Glomerular visceral epithelial cell (primary cell): ENCODE results near the gene SP2.
"Not testable (repeated sequence)": the region's sequence is repeated elsewhere in the genome, so short reads cannot be mapped to it uniquely, and the experiment has no call there.

Experiments used
- DNase-seq: peaks from one replicate; pipeline ENCODE4 v3.0.0-alpha.2; 2016; ENCODE audit errors: extremely low spot score

Gene SP2

DNA sequence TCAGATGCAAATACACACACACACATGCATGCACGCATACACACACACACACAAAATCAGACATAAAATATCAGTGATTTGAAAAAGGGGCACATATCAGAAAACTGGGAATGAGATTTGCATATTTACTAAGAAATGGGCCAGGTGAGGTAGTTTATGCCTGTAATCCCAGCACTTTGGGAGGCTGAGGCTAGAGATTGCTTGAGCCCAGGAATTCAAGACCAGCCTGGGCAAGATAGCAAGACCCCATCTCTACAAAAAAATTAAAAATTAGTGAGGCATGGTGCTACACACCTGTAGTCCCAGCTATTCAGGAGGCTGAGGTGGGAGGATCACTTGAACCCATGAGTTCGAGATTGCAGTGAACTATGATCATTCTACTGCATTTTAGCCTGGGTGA is 23.0 kb downstream of the SP2 start:
- no peak for DNase-seq

DNA sequence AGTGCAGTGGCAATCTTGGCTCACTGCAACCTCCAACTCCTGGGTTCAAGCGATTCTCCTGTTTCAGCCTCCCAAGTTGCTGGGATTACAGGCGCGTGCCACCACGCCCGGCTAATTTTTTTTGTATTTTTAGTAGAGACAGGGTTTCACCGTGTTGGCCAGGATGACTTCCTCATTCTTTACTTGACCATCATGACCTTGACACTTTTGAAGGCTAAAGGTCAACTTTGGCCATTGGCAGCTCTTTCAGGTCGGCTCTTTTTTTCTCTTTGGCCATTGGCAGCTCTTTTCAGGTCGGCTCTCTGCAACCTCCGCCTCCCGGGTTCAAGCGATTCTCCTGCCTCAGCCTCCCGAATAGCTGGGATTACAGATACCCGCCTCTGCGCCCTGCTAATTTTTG is 23.9 kb downstream of the SP2 start:
- DNase-seq: not testable (repeated sequence)

DNA sequence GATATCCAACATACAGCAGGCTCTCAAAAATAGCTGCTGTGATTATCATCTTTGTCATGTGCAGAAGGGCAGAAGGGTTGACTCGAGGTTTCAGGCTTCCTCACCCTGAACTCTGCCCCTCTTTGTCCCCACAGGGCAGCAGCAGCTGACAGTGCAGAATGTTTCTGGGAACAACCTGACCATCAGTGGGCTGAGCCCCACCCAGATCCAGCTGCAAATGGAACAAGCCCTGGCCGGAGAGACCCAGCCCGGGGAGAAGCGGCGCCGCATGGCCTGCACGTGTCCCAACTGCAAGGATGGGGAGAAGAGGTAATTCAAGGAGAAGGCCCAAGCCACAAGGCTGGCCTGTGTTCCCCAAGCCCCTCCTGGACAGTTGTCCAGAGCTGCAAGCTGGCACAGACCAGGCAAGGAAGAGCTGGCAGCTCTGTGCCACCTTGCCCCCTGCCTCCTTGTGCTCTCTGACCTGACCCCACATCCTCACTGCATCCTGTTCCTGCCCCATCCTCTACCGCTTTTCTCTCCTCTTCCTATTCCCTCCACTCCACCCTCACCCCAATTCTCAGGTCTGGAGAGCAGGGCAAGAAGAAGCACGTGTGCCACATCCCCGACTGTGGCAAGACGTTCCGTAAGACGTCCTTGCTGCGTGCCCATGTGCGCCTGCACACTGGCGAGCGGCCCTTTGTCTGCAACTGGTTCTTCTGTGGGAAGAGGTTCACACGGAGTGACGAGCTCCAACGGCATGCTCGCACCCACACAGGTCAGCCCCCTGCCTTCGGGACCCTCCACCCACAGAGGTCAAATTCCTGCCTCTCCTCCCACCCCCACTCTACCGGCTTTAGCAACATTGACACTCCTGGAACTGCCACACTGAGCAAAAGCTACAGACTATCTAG is 29.0 kb downstream of the SP2 start:
- no peak for DNase-seq

DNA sequence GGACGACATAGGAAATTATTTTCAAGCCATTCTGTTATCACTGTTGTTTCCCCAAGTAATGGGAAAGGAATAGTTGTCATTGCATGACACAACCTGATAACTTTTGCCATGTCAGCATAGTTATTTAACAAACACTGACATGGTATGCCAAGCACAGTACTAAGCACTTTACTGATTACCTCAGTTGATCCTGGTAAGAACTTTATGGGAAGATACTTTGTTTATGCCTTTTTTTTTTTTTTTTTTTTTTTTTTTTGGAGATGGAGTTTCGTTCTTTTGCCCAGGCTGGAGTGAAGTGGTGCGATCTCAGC is 29.6 kb downstream of the SP2 start:
- no peak for DNase-seq

DNA sequence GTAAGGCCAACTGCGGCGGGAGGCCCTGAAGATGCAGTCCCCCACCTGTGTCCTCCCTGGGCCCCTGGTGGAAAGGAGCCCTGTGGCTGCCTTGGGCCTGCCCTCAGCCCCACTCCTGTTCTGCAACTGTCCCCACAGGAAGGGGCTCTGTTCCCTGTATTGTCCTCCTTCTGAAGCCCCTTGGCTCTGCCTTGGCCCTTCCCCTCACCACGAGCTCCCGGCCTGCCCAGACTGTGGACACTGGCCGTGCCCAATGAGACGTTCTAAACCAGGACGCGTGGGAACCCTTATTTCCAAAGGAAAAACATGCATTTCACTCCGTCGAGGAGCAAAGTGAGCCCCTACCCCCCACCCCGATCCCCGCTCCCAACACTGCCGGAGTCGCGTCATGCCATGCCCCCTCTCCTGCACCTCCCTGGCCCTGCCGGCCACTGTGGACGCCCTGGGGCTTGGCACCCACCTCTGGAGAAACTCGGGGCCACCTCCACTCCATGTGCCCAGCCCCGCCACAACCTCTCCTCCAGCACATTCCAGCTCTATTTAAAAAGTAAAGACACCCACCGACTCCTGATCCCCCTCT is 31.9 kb downstream of the SP2 start:
- DNase-seq: no peak

DNA sequence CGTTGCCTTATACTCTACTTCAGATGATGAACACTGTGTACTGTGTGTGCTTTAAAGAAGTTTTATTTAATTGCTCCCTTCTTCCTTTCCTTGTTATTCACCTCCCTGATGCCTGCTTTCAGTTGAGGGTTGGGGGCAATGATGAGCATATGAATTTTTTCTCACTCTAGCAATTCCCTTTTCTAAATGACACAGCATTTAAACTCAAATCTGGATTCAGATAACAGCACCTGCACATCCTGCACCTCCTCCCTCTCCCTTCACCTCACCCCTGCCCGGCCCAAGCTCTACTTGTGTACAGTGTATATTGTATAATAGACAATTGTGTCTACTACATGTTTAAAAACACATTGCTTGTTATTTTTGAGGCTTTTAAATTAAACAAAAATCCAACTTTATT is 32.4 kb downstream of the SP2 start:
- no peak for DNase-seq

DNA sequence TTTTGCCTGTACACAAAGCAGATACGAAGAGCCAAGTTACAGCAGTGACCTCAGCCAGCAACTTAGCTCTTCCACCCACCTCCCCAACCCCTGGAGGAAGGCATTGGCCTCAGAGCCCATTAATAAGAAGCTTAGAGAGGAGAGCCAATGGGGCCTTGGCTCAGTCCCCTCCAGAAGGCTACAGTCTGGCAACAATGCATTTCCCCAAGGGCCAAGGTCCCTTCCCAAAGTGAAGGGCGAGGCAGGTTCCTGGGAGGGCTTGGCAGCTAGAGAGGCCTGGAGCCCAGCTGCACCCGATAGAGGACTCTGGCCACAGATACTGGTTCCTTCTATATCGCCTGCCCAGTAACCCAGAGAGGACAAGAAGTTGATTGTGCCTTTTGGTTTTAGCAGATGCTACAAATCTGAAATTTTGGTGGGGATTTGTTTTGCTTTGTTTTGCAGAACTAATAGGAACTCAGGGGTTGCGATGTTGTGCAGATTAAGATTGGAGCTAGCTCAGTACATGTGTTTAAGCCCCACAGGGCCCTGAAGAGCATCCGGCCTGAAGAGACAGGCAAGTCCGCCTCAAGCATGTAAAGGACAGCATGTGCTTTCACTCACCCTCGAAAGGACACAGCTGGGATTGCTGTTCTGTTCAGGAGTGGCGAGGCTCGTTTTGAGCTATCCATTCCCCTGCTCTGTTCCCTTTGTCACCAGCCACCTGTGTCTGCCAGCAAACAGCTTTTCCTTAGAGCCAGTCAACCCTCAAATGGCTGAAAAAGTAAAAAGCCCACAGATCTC is 33.4 kb downstream of the SP2 start:
- DNase-seq: no peak

DNA sequence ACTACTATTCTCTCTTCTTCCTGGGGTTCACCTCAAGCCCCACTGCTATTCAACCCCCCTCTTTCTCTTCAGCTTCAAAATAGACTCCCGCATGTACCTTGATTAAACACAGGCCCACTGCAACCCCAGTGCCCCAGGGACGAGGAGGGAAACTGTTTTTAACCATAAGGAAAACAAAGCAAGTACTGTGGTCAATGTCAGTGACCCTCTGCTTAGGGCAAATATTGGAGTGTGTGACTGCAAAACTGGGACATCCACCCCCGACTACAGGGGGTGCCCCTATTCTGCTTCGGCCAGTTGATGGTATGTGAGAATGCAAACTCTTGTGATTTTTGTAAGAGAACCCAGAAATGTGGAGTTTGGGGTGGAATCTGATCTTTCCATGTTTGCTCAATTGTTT is 35.8 kb downstream of the SP2 start:
- DNase-seq: no peak

DNA sequence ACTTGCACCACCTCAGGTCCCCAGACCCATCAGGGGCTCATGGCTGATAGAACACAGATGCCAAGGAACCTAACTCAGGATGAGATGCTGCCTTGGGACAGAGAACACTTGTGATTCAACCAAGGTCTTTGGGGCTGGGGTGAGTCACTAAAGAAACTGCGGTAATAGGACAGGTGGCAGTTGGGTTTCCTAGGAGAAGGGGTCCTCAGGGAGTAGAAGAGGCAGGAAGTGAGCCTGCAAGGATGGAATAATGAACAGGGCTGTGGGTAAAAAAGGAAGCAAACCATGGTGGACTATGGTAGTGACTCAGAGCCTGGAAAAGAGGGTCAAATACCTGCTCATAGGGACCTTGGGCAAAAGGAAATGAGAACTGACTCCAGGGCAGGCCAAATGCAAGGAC is 38.8 kb downstream of the SP2 start:
- DNase-seq: peak; percentile 57

DNA sequence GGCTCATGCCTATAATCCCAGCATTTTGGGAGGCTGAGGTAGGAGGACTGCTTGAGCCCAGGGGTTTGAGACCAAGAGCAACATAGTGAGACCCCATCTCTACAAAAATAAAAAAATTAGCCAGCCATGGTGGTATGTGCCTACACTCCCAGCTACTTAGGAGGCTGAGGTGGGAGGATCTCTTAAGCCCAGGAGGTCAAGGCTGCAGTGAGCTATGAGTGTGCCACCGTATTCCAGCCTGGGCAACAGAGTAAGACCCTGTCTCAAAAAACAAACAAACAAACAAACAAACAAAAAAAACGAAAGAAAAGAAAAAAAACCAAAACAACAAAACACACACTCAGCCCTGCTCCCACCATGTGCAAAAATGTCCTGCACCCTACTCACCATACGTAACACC is 39.4 kb downstream of the SP2 start:
- not testable (repeated sequence) for DNase-seq

DNA sequence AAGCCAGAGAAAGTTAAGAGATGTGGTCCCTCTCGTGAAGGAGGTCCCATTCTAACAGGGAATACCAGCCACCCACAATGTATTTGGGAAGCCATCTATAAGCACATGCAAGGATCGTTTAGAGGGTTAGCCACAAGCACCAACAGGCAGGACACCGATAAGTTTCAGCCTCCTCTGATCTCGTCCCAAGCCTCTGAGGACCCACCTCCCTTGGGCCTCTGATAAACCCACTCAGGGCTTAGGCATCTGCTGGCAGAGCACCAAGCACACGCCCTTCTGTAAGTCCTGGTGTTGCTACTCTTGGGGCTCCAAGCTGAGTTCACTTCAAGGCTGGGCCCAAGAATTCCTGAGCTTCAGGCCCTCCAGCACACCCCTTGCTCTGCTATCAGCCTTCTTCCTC is 39.9 kb downstream of the SP2 start:
- DNase-seq: peak; percentile 84

DNA sequence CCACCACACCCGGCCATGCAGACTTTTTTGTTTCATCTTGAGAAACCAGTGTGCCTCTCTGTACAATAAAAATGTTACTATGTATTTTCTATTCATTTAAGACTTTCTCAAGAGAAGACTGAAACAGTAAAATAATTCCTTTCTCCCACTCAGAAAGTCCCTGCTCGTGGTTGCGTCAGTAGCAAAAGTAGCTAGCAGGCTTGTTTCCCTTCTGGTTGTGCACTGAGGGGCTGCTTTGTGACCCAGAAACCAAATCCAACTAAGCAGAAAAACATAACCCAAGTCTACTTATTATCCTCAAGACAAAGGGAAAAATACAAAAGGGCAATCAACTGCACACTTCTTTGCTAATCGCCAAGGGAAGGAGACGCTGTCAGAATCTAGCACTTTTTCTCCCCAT is 41.9 kb downstream of the SP2 start:
- DNase-seq: no peak

DNA sequence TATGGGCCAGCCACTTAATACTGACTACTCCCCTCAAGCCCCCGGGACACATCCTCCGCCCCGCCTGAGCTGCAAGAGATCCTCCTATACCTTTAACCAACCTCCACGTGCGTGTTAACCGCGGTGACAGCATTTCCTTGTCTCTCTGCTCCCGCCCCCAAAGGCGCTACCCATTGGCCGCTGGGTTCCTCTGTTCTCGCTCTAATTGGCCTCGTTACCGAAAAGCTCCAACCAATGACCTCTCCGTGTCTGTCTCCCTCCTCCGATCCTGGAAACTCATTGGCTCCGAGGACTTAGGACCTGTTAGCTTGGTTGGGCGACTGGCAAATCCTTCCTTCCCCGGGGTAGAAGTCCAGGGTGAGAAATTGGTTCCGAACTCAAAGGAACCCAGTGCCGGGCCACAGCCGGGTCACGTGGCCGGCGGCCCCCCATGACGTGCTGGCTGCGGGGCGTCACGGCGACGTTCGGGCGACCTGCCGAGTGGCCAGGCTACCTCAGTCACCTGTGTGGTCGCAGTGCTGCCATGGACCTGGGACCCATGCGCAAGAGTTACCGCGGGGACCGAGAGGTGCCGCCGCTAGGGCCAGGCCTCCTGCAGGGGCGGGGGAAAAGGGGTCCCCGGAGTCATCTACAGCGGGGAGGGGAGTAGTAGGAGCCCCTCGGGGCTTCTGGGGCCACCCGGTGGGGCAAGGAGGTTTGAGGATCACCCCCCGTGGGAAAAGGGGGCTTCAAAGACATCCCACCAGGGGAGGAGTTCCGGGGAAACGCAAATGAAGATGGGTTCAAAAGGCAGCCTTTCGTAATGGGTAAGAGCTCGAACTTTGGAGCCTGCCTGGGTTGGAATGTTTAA is 45.4 kb downstream of the SP2 start, which contains the start of gene PNPO:
PNPO (plus strand) TSS at position 326 of the 850 bp plus-strand sequence; CDS start at position 431, 105 bp downstream.
- peak; percentile 97 for DNase-seq

DNA sequence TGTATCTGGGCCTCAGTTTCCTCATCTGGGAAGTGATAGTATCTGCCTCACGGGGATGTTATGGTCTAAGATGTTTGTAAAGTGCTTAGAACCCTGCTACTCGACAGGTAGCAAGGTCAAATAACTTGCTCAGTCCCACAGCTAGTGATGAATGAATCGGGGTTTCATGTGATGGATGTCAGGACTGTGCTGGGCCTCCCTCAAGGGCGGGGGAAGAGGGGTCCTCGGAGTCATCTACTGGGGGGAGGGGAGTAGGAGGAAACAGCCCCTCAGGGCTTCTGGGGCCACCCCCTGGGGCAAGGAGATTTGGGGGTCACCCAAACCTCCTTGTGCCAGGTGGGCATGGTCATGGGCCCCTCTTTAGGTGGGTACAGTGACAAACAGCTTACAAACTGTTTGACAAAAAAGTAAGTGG is 46.1 kb downstream of the SP2 start:
- DNase-seq: no peak

DNA sequence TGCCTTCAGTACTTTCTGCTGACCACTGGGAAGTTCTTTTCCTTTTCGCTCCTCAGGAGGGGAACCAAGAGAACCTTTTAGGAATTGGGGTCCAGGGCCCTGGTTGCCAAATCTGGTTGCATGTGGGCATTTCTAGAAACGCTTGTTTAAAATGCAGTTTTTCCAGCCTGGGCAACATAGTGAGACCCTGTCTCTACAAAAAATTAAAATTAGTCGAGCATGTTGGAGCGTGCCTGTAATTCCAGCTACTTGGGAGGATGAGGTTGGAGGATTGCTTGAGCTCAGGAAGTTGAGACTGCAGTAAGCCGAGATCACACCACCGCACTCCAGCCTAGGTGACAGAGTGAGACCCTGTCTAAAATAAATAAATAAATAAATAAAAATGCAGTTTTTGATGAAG is 46.5 kb downstream of the SP2 start:
- no peak for DNase-seq

DNA sequence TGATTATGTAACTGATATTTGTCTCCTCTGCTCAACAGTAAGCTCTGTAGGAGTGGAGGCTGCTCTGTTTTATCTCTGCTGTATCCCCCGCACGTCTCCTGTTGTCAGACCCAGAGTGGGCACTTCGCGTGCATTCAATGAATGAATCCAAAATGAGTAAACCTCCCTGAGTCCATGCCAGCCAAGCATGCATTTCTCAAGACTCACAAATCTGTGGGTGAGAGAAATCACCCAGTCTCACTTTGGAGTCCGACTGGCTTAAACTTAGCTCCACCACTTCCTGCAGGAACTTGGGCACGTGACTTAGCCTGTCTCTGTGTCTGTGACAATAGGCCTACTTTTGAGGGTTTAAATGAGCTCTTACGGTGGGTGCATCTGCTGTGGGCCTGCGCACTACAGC is 49.0 kb downstream of the SP2 start:
- DNase-seq: no peak

DNA sequence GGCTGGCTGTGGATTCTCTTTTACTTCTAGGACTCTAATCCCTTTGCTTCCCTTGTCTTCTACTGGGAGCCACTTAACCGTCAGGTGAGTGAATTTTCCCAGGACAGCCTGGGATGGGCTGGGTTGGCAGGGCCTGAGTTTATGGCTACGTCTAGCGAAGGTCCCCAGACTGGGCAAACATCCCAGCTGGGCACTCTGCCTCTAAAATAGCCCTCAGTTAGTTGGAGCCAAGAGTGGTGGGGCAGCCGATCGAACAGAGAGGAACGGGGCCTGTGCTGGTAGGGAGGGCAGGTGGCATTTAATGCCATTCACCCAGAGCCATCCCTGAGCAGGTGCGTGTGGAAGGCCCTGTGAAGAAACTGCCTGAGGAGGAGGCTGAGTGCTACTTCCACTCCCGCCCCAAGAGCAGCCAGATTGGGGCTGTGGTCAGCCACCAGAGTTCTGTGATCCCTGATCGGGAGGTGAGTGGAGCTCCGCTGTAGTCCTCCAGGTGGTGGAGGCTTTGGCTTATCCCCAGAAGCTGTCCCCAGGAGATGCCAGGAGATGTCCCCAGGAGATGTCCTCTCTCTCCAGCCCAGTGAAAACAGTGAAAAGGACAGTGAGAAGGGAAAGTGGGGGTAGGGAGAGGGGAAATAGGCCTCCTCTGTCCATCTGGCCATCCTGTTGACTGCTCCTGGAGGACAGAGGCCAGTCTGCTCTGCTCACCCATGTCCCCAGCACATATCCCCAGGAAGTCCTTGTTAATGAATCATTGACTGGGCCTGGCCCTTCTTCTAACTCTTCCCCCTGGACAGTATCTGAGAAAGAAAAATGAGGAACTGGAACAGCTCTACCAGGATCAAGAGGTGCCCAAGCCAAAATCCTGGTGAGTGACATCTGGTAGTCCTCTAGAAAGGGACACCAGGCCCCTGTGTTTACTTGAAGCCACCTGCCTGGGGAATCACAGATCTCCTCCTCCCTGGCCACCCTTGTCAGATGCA is 49.8 kb downstream of the SP2 start:
- DNase-seq: no peak

DNA sequence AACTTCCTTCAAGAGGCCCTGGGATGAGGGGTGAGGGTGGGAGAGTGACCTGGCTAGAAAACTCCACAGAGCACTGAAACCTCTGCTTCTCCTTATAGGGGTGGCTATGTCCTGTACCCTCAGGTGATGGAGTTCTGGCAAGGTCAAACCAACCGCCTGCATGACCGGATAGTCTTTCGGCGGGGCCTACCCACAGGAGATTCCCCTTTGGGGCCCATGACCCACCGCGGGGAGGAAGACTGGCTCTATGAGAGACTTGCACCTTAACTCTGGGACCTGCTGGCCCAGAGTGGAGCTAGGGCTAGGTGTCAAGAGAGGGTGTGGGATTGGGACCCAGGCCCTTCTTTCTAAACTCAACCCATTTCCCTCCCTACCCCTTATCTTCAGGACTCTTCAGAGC is 50.5 kb downstream of the SP2 start:
- DNase-seq: no peak

DNA sequence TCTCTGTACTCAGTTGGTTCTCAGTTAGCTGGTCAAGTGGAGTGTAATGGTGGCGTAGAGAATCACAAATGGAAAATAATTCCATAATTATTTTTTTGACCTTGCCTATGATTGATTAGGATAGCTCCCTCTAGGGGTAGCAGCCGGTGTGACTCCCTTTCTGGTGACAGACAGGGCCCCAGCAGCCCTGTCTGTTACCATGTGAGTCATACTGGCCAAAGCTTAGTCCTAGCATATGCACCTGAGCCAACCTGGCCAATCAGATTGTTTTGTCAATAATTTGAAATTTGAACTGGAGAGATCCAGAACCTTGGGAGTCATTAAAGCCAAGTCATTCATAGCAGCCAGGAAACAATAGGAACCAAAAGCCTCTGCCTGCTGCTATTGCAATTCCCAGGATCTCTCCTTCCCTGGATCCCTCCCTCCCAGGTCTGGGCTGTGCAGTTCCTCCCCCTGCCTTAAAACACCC is 50.9 kb downstream of the SP2 start:
- DNase-seq: peak; percentile 83

DNA sequence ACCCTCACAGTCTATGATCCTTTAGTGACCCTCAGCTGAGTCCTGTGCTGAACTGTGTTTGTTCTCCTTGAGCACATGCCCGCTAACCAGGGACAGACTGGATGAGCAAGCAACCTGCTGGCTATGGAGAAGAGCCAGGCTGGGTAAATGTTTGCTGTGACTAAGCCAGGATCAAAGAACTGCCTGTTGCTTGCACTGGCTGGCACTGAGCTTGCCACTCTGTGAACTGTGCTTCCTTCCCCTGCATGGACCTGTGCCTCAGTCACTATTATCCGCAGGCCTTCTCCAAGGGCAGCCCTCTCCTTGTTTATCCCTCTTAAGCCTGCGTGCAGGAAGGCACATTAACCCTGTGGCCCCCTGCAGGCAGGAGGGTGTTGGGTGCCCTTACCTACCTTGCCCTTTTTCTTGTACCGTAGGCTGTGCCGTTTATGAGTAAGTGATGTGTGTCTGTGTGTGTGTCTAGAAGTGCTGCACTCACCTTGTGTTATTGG is 52.7 kb downstream of the SP2 start:
- DNase-seq: peak; percentile 35
